Gastrocnemius medialis (tissue), 4 donors: ENCODE measurements around the gene ZC3H18. TPM values are rescaled to one million over a fixed set of nuclear protein-coding genes. Genes with fewer than 3 reads are reported as not detected.

Experiments
- ATAC-seq, 2 donors: fragments of 150-250 bp; one replicate each; pipeline ENCODE4 v1.9.1; 2016
- DNase-seq, 2 donors: peaks; one replicate each; pipeline ENCODE4 v3.0.0-alpha.2; 2019
- H3K27ac ChIP-seq, 4 donors: fragments of 200-600 bp; sonication (generic); 1 replicate in 1 of 4; 2 replicates in 3 of 4; pipeline ENCODE4 v1.5.1; 2016 to 2018; ENCODE audit warnings: mild to moderate bottlenecking in 2 of 4, moderate library complexity in 1 of 4
- H3K27me3 ChIP-seq, 3 donors: fragments of 200-600 bp; sonication (generic) in 2 of 3; 1 replicate in 1 of 3; 2 replicates in 2 of 3; pipeline versions ENCODE4 v1.5.1 to v1.6.0; 2016 to 2019; ENCODE audit warnings: mild to moderate bottlenecking in 1 of 3, moderate library complexity in 1 of 3
- H3K36me3 ChIP-seq, 2 donors: fragments of 200-600 bp; sonication (generic) in 1 of 2; one replicate each; pipeline ENCODE4 v1.5.1; 2017 to 2018
- H3K4me1 ChIP-seq, 2 donors: fragments of 200-600 bp; sonication (generic) in 1 of 2; one replicate each; pipeline ENCODE4 v1.5.1; 2016 to 2017; ENCODE audit warnings: mild to moderate bottlenecking in 2 of 2
- H3K4me3 ChIP-seq, 4 donors: fragments of 200-600 bp; sonication (generic) in 3 of 4; 1 replicate in 1 of 4; 2 replicates in 3 of 4; pipeline ENCODE4 v1.5.1; 2016 to 2019; ENCODE audit warnings: mild to moderate bottlenecking in 2 of 4
- H3K9me3 ChIP-seq, 3 donors: fragments of 200-600 bp; sonication (generic) in 2 of 3; 1 replicate in 1 of 3; 2 replicates in 2 of 3; pipeline ENCODE4 v1.5.1; 2016 to 2019
- POLR2A ChIP-seq, 2 donors: fragments of 450-650 bp; IDR thresholded peaks; one replicate each; pipeline ENCODE4 v1.6.1; 2017; ENCODE audit warnings: antibody characterized with exemption in 2 of 2, mild to moderate bottlenecking in 2 of 2, moderate library complexity in 2 of 2
- in situ Hi-C, 4 donors: fragments of 200-750 bp; cut with MboI; loops; one replicate each; pipeline versions ENCODE4 v1.15.0 to v1.8.0; 2017; ENCODE audit warnings: low sequenced_read_pairs in 4 of 4
- intact Hi-C: fragments of 100-400 bp; cut with DNase I; formaldehyde crosslinking; loops from one replicate; pipeline ENCODE4 v1.15.1; 2023; ENCODE audit warnings: low total_unique reads
- total RNA-seq, 4 donors: library from RNA; depleted of rRNA; stranded (reverse); fragments of >200 nt; gene quantifications; one replicate each; pipeline versions ENCODE4 v1.1.0 to v1.2.3, GENCODE V29; 2016
- TF ChIP-seq, protein P1 (sequence below), 5 experiments: fragments of 450-650 bp in 3 of 5; fragments of 200-600 bp in 2 of 5; sonication (generic) in 2 of 5; IDR thresholded peaks in 4 of 5; conservative IDR thresholded peaks in 1 of 5; 1 replicate in 4 of 5; 2 replicates in 1 of 5; pipeline ENCODE4 v1.5.1; 2016 to 2019; ENCODE audit warnings: antibody characterized with exemption in 5 of 5, mild to moderate bottlenecking in 3 of 5, moderate library complexity in 3 of 5

Gene ZC3H18
- total RNA-seq, 4 donors from 2014 or later = 10.9 to 20.5 (median 18.4) TPM

DNA sequence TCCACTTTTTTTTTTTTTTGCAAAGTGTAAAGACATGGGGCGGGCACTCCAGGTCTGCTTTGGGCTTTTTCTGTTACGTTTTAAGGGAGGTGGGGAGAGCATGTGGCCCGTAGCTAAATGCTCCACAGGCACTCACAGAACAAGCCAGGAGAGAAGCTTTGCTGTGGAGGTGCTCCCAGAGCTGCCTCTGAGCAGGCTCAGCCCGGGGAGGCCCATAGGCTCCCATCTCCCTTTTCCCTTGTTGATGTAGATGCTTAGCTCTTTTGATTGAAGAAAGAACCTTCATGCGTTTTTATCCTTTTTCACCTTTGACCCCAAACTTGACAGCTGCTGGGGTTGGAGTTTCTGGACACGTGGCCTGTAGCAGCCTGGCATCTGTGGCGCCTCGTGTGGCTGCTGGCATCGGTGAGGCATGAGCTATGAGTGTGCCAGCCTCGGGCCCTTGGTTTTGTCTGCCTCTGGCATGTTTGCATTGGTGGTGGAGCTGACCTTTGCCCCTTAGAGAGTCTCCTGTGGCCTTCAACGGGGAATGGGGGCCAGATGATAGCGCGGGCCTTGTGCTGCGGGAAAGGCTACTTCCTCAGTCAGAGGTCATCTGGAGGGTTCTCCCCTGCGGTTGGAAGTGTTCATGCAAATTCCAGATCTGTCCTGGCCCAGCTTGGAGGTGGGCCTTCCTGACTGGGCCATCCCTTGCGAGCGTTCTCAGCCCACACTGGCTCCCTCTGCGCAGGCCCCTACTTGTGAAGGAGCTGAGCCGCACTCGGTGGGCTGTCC is 48.2 kb downstream of the ZC3H18 start:
- peaks cover 0 to 22% of the 10 kb centered on the region in 2 donors for H3K36me3 ChIP-seq
- no peak for ATAC-seq
- DNase-seq = no peak
- no peak overlapping the region for H3K27ac ChIP-seq
- intact Hi-C loops (no loop called here), in situ Hi-C loops (no loop called here)
- H3K4me1 ChIP-seq = peaks cover 0 to 5% of the 10 kb centered on the region in 2 donors
- H3K27me3 ChIP-seq = no peaks in the 10 kb centered on the region
- H3K9me3 ChIP-seq = no peaks in the 10 kb centered on the region
- TF ChIP-seq, protein P1, sequence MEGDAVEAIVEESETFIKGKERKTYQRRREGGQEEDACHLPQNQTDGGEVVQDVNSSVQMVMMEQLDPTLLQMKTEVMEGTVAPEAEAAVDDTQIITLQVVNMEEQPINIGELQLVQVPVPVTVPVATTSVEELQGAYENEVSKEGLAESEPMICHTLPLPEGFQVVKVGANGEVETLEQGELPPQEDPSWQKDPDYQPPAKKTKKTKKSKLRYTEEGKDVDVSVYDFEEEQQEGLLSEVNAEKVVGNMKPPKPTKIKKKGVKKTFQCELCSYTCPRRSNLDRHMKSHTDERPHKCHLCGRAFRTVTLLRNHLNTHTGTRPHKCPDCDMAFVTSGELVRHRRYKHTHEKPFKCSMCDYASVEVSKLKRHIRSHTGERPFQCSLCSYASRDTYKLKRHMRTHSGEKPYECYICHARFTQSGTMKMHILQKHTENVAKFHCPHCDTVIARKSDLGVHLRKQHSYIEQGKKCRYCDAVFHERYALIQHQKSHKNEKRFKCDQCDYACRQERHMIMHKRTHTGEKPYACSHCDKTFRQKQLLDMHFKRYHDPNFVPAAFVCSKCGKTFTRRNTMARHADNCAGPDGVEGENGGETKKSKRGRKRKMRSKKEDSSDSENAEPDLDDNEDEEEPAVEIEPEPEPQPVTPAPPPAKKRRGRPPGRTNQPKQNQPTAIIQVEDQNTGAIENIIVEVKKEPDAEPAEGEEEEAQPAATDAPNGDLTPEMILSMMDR (IDR thresholded peaks at IDR 0.05 in 4 of 5, conservative IDR thresholded peaks at IDR 0.05 in 1 of 5) = no peak
- TF ChIP-seq POLR2A (IDR thresholded peaks at IDR 0.05) = no peak
- no peak overlapping the region for H3K4me3 ChIP-seq

DNA sequence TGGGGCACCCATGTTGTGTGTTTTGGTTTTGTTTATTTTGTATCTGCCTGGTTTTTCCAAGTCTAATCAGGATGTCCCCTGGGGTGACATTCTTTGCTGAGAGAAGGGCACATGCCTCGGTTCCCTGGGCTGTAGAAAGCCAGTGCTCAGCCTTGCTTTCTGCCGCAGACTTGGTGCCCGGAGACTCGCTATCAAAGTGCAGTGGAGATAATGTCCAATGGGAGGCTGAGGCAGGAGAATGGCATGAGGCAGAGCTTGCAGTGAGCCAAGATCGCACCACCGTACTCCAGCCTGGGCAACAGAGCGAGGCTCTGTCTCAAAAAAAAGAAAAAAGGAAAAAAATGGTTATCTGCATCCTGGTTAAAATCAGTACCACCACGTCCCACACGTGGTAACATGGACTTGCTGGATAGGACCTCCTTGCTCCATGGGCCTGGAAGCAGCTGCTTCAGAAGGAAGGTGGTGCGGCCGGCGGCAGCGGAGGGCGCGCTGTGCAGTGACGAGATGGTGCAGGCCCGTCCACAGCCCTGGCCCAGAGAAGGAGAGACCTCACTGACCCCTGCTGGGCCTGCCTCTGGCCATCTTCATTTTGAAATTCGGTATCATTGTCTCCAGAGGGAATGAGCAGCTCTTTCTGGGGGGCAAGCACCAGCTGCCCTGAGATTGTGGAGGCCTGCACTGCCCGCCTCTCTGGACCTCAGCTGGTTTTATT is 48.9 kb downstream of the ZC3H18 start:
- Histone ChIP-seq H3K4me1 (peaks cover 0 to 5% of the 10 kb centered on the region in 2 donors), H3K27ac (no peak overlapping the region), H3K4me3 (no peak overlapping the region), H3K9me3 (no peaks in the 10 kb centered on the region), H3K27me3 (no peaks in the 10 kb centered on the region), H3K36me3 (peaks cover 0 to 29% of the 10 kb centered on the region in 2 donors)
- TF ChIP-seq, protein P1 (IDR thresholded peaks at IDR 0.05 in 4 of 5, conservative IDR thresholded peaks at IDR 0.05 in 1 of 5) = no peak
- TF ChIP-seq POLR2A (IDR thresholded peaks at IDR 0.05) = no peak
- in situ Hi-C loops = no loop called here
- intact Hi-C loops = no loop called here
- ATAC-seq = no peak
- no peak for DNase-seq

DNA sequence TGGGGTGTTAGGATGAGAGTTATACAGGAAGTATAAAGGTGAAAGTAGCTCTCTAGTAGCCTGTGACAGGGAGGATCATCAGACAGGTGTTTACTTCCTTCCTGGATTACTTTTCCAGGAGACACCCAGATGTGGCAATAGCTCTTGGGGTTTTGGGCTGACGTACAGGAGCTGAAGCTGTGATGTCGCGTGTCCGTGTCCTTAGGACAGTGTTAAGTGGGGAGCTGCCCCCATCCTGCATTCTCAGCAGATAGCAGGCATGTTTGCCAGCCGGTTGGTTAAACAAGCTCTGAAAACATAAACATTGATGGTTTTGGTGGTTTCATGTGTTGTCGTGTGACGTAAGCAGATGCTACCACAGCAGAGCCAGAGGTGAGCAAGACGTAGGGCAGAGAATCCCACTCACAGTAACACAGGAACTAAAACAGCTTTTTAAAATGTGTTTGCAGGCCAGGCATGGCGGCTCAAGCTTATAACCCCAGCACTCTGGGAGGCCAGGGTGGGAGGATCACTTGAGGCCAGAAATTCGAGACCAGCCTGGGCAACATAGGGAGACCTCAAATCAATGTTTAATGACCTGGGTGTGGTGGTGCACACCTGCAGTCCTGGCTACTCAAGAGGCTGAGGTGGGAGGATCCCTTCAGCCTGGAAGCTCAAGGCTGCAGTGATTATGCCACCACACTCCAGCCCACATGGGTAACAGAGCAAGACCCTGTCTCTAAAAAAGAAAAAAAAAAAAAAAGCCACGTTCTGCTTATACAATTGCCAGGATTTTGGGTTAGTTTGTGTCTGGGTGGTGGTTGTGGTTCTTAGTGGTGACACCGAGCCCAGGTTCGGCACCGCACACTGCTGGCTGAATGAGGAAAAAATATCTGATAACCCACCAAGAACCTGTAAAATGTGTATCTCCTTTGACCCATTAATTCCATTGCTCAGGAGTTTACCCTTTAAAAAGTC is 49.9 kb downstream of the ZC3H18 start:
- no peak for ATAC-seq

DNA sequence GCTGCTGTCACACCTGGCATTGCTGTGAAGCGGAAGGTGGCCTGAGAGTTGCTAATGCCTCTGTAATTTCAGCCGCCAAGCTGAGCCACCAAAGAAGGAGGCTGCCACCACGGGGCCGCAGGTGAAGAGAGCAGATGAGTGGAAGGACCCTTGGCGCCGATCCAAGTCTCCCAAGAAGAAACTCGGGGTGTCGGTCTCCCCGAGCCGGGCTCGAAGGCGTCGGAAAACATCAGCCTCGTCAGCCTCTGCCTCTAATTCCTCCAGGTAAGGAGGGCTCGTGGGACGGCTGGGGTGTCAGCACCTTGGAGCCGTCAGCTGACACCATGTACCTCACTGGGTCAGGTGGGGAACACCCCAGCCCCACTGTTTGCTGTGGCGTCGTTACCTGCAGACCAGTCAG is 51.9 kb downstream of the ZC3H18 start:
- DNase-seq (no peak), ATAC-seq (no peak)
- Histone ChIP-seq H3K36me3 (peaks cover 0 to 42% of the 10 kb centered on the region in 2 donors), H3K27me3 (no peaks in the 10 kb centered on the region), H3K4me3 (no peak overlapping the region), H3K9me3 (no peaks in the 10 kb centered on the region), H3K27ac (no peak overlapping the region), H3K4me1 (peaks cover 0 to 5% of the 10 kb centered on the region in 2 donors)
- TF ChIP-seq POLR2A (IDR thresholded peaks at IDR 0.05) = no peak
- TF ChIP-seq, protein P1 (IDR thresholded peaks at IDR 0.05 in 4 of 5, conservative IDR thresholded peaks at IDR 0.05 in 1 of 5) = no peak
- in situ Hi-C loops (no loop called here), intact Hi-C loops (no loop called here)

More for the DNA sequence above, 49.9 kb downstream of the ZC3H18 start:
- Histone ChIP-seq H3K9me3 (no peaks in the 10 kb centered on the region), H3K27ac (no peak overlapping the region), H3K36me3 (peaks cover 0 to 39% of the 10 kb centered on the region in 2 donors), H3K4me1 (peaks cover 0 to 5% of the 10 kb centered on the region in 2 donors), H3K4me3 (no peak overlapping the region), H3K27me3 (no peaks in the 10 kb centered on the region)
- no peak for DNase-seq
- intact Hi-C loops (no loop called here), in situ Hi-C loops (no loop called here)
- no peak for TF ChIP-seq POLR2A (IDR thresholded peaks at IDR 0.05)
- TF ChIP-seq, protein P1 (IDR thresholded peaks at IDR 0.05 in 4 of 5, conservative IDR thresholded peaks at IDR 0.05 in 1 of 5) = no peak
